SK-N-MC (cell line): ENCODE data around the gene KRTAP10-3.

ENCODE experiments used
- EZH2 ChIP-seq: fragments of 200-600 bp; sonication (generic); IDR thresholded peaks from one replicate; pipeline ENCODE4 v1.6.1; 2017; ENCODE audit warnings: antibody characterized with exemption
- POLR2AphosphoS5 ChIP-seq: IDR thresholded peaks from 2 replicates; pipeline ENCODE4 v1.6.1; 2012; ENCODE audit warnings: mild to moderate bottlenecking, low read depth, low read length, borderline replicate concordance

- TF ChIP-seq EZH2 (no peak), POLR2AphosphoS5 (no peak)
Measured at GRCh38 chr21:44589586-44590305, 31.2 kb upstream of the KRTAP10-3 start.
